GM12878 (cell line): ENCODE measurements around the gene MAFF.

Experiments used
- ATF2 ChIP-seq: IDR thresholded peaks from 2 replicates; pipeline ENCODE4 v1.6.1; 2012; ENCODE audit warnings: low read length, inconsistent platforms
- BRCA1 ChIP-seq: IDR thresholded peaks from 2 replicates; pipeline ENCODE4 v1.6.1; 2011; ENCODE audit warnings: low read depth, low read length, improper control_type of control experiment
- CTCF ChIP-seq, 3 experiments: IDR thresholded peaks in 2 of 3; conservative IDR thresholded peaks in 1 of 3; 2 replicates each; pipeline ENCODE4 v1.5.1; 2011; ENCODE audit warnings: low read depth in 3 of 3, low read length in 3 of 3, mild to moderate bottlenecking in 3 of 3, control low read depth in 2 of 3, moderate library complexity in 2 of 3, inconsistent platforms in 1 of 3, mixed read lengths in 1 of 3; ENCODE audit not compliant: control insufficient read depth in 2 of 3, insufficient read depth in 1 of 3; ENCODE audit errors: extremely low read depth in 1 of 3
- EZH2 ChIP-seq: IDR thresholded peaks from 2 replicates; pipeline ENCODE4 v1.6.1; 2012; ENCODE audit warnings: low read depth, mild to moderate bottlenecking, control low read depth, inconsistent platforms, low read length, borderline replicate concordance; ENCODE audit not compliant: control insufficient read depth
- KDM1A ChIP-seq: fragments of 200-600 bp; sonication (generic); IDR thresholded peaks from 2 replicates; pipeline ENCODE4 v1.6.1; 2016; ENCODE audit warnings: borderline replicate concordance
- KLF5 ChIP-seq: fragments of 450-650 bp; IDR thresholded peaks from 2 replicates; pipeline ENCODE4 v1.6.1; 2014; ENCODE audit warnings: mild to moderate bottlenecking; ENCODE audit not compliant: partially characterized antibody
- MXI1 ChIP-seq: fragments of 150-350 bp; IDR thresholded peaks from 2 replicates; pipeline ENCODE4 v1.6.1; 2011; ENCODE audit warnings: low read depth, mild to moderate bottlenecking, inconsistent platforms, low read length, improper control_type of control experiment
- NFYB ChIP-seq: IDR thresholded peaks from 2 replicates; pipeline ENCODE4 v1.6.1; 2011; ENCODE audit warnings: low read depth, mild to moderate bottlenecking, low read length, improper control_type of control experiment, moderate library complexity; ENCODE audit not compliant: insufficient read depth
- SIX5 ChIP-seq: IDR thresholded peaks from 2 replicates; pipeline ENCODE4 v1.6.1; 2011; ENCODE audit warnings: mild to moderate bottlenecking, low read depth, low read length, moderate library complexity; ENCODE audit not compliant: severe bottlenecking
- TCF12 ChIP-seq: IDR thresholded peaks from 2 replicates; pipeline ENCODE4 v1.6.1; 2011; ENCODE audit warnings: low read depth, mild to moderate bottlenecking, low read length
- TCF7 ChIP-seq: IDR thresholded peaks from 2 replicates; pipeline ENCODE4 v1.6.1; 2014; ENCODE audit warnings: antibody characterized with exemption, borderline replicate concordance
- YY1 ChIP-seq: IDR thresholded peaks from 2 replicates; pipeline ENCODE4 v1.6.1; 2011; ENCODE audit warnings: low read depth, mild to moderate bottlenecking, low read length
- ZBTB33 ChIP-seq: fragments of 450-650 bp; IDR thresholded peaks from 2 replicates; pipeline ENCODE4 v1.6.1; 2017; ENCODE audit warnings: mild to moderate bottlenecking
- ZNF217 ChIP-seq: fragments of 450-650 bp; IDR thresholded peaks from 2 replicates; pipeline ENCODE4 v1.6.1; 2017; ENCODE audit warnings: antibody characterized with exemption, mild to moderate bottlenecking

DNA sequence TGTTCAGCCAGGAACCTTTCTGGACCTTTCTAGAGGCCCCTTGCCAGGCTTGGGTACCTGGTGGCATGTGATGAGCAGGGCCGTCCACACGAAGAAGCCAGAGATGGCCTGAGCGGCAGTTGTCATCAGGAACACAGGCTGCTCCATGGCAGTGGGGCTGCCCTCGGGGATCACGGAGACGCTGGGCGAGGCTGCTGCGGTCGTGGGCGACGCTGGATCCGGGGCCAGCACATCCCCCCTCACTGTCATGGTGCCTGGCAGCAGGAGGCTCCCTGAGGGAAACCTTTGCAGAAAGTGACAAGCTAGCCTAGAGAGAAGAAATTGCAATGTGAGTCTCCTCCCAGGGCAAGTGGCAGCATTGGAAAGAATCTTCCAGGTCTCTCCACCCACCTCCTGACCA lies 45.9 kb downstream of the MAFF start:
- no peak for TF ChIP-seq TCF12
- no peak for TF ChIP-seq YY1
- TF ChIP-seq CTCF (IDR thresholded peaks at IDR 0.05 in 2 of 3, conservative IDR thresholded peaks at IDR 0.05 in 1 of 3; ENCODE audit: control insufficient read depth in 2 of 3, extremely low read depth in 1 of 3, insufficient read depth in 1 of 3, low read depth in 3 of 3, low read length in 3 of 3), result no peak
- no peak for TF ChIP-seq KLF5
- no peak for TF ChIP-seq BRCA1
- no peak for TF ChIP-seq NFYB
- TF ChIP-seq ZBTB33, result no peak
- TF ChIP-seq ZNF217, result no peak
- TF ChIP-seq MXI1, result no peak
- TF ChIP-seq ATF2, result no peak
- no peak for TF ChIP-seq TCF7
- TF ChIP-seq EZH2, result no peak
- no peak for TF ChIP-seq KDM1A
- TF ChIP-seq SIX5, result no peak
